ENCODE measurements around the gene PRKAB2.

PRKAB2 gene

DNA sequence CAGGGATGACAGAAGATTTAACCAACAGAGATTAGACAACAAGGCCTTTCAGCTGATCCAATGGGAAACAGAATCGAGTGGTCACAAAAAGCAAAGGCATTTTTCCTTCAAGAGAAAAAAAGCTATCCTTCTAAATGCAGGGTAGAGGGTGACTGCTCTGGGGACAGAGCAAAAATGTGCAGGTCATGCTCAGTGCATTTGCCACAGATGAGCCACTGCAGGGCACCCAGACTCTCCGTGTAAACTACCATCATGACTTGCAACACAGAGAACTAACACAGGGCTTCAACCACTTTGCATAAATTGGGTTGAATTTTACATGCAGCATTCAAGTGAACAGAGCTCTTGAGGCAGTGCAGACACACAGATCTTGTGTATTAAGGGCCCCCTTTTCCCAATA, 56.8 kb downstream of the PRKAB2 start:
- no peak for TF ChIP-seq ZFX (IDR thresholded peaks at IDR 0.05)
- TF ChIP-seq, protein P1, sequence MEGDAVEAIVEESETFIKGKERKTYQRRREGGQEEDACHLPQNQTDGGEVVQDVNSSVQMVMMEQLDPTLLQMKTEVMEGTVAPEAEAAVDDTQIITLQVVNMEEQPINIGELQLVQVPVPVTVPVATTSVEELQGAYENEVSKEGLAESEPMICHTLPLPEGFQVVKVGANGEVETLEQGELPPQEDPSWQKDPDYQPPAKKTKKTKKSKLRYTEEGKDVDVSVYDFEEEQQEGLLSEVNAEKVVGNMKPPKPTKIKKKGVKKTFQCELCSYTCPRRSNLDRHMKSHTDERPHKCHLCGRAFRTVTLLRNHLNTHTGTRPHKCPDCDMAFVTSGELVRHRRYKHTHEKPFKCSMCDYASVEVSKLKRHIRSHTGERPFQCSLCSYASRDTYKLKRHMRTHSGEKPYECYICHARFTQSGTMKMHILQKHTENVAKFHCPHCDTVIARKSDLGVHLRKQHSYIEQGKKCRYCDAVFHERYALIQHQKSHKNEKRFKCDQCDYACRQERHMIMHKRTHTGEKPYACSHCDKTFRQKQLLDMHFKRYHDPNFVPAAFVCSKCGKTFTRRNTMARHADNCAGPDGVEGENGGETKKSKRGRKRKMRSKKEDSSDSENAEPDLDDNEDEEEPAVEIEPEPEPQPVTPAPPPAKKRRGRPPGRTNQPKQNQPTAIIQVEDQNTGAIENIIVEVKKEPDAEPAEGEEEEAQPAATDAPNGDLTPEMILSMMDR (conservative IDR thresholded peaks at IDR 0.05): no peak
- peak overlapping the region; percentile 13; the same call in 1 of the 2 replicates for H3K27ac ChIP-seq

DNA sequence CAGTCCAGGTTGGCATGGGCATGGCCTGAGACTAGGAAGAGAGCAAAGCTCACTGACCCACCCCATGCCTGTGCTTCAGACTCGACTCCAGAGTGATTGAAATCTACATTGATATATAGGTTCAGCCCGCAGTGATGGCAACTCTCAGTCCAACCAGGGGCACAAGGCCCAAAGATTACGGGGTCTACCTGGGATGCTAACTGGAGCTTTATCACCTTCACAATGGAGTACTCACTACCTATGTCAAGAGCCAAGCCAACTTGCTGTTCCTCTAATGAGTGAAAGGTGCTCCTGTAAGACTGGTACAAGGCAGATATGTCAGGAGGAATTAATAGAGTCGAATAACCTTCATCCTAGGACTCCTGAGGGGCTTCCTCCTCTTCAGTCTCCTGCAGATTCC, 57.2 kb downstream of the PRKAB2 start:
- H3K27ac ChIP-seq: peak overlapping the region; percentile 13; the same call in 1 of the 2 replicates

DNA sequence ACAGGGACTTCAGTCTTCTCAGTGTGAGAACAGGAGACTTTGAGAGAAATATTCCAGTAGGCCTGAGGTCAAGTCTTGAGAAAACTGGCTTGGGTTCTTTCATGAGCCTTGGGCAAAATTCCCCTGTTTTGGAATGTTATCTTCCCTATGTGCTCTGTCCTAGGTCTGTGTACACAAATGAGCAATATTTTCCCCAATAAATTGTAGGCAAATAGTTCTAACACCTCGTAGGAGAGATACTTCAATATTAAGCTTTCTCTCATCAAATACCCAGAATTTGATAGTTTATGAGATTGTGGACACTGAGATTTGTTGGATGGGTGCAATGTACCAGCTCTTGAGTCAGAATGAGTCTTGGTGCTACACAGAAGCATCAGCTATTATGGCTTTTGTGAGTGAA, 57.9 kb downstream of the PRKAB2 start:
- H3K27ac ChIP-seq: peak overlapping the region; percentile 16; the same call in 1 of the 2 replicates

DNA sequence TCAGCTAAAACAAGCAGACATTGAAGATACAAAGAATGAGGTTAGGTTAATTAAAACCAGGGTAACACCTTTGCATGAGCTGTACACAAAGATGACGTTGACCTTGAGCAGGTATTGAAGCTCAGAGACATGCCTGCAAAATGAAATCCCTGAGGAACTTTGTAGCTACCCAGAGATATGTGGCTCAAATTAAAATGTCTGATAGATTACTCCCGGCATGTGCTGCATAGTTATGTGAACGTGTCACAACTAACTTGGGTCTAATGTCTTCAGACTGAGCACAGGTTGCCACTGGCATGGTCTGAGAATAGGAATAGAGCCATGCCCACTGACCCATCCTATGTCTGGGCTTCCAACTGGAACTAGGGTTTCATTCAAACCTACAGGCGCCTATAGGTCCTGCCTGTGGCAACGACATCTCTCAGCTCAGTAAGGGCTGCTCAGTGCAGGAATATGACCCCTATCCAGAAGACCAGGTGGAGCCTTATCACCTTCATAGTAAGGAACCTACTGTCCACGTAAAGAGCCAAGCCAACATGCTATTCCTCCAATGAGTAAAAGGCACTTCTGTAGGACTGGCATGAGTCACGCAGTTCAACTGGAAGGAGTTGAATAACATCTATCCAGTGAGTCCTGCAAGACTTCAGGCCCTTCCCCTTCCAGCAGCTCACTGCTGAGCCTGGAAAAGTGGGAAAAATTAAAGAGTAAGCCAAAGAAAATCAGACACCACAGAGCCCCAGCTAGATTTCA, 60.7 kb downstream of the PRKAB2 start:
- TF ChIP-seq, protein P1 (conservative IDR thresholded peaks at IDR 0.05): no peak
- TF ChIP-seq ZFX (IDR thresholded peaks at IDR 0.05): no peak
- peak overlapping the region; percentile 11; the same call in 1 of the 2 replicates for H3K27ac ChIP-seq

DNA sequence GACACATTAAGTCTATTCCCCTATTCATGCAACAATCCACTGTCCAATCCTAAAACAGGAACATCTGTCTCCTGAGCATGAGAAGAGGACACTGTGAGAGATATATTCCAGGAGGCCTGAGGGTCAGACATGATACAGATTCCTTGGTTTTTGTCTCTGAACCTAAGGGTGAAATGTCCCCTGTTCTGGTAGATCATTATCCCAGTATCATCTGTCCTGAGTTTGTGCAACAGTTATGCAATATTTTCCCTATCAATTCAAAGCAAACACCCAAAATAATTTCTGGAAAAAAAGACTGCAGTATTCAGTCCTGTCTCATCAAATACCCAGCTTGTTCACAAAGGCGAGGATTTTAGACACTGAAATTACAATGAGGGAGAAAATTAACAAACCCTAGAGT, 61.4 kb downstream of the PRKAB2 start:
- no peak for TF ChIP-seq ZFX (IDR thresholded peaks at IDR 0.05)
- TF ChIP-seq, protein P1 (conservative IDR thresholded peaks at IDR 0.05): no peak
- H3K27ac ChIP-seq: no peak overlapping the region

DNA sequence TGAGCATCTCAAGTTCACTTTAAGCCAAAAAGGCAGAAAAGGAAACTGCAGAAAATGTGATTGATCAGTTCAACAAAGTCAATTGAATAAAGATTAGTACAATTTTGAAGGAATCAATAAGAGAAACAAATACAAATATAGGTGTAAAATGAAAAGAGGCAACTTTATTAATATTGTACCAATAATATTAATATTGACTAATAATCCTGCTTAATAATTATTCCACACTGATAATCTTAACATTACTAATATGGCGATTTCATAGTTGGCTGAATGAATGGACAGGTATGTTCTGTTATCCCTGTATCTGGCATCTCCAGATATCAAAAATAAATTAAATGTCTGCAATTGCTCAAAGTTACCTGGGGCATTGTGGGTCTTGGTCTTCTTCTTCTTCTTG, 61.8 kb downstream of the PRKAB2 start:
- peak overlapping the region; percentile 67; the same call in 1 of the 2 replicates for H3K27ac ChIP-seq

DNA sequence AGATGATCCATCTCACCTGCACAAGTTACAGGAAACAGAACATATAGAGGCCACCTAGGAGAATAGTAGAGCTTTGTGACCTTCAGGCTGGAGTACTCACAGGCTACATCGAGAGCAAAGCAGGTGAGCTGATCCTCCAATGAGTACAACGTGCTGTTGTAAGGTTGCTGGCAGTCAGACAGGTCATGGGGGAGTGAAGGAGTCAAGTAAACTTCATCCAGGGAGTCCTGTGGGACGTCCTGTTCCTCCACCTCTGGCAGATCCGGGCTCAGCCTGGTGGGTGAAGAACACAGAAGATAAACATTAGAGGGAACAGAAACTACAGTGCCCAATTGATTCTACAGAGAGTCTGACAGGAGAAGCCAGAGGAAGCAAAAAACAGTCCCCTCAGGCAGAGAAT, 62.5 kb downstream of the PRKAB2 start:
- TF ChIP-seq, protein P1 (conservative IDR thresholded peaks at IDR 0.05): no peak
- no peak for TF ChIP-seq ZFX (IDR thresholded peaks at IDR 0.05)
- H3K27ac ChIP-seq: peak overlapping the region; percentile 67

More for the DNA sequence above, 61.8 kb downstream of the PRKAB2 start:
- TF ChIP-seq, protein P1 (conservative IDR thresholded peaks at IDR 0.05): no peak
- no peak for TF ChIP-seq ZFX (IDR thresholded peaks at IDR 0.05)

DNA sequence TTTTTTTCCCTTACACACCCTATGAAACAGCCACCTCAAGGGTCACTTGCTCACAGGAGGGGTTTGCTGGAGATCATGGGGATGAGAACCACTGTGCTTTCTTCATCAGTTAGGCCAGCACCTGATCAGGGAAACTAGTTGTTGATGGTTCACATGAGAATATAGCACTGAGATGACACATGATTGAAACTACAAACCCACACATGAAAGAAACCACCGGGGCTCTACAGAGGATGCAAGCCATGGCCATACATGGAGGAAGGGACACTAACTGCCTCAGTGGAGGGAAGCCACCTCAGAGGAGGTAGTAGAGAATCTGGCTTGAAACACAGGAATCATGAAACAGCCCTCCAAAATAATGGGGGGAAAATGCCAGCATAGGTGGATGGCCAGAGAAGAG, 63.2 kb downstream of the PRKAB2 start:
- no peak for TF ChIP-seq ZFX (IDR thresholded peaks at IDR 0.05)
- TF ChIP-seq, protein P1 (conservative IDR thresholded peaks at IDR 0.05): no peak
- H3K27ac ChIP-seq: peak overlapping the region; percentile 67

DNA sequence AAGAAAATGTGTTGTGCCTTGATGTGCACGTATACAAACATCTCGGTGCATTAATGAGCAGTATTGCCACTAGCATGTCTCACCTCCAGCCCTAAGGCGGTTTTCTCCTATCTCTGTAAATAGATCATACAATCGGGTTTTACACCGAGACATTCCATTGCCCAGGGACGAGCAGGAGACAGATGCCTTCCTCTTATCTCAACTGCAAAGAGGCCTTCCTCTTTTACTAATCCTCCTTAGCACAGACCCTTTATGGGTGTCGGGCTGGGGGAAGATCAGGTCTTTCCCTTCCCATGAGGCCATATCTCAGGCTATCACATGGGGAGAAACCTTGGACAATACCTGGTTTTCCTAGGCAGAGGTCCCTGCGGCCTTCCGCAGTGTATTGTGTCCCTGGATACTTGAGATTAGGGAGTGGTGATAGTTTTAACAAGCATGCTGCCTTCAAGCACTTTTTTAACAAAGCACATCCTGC, 65.8 kb downstream of the PRKAB2 start:
- H3K27ac ChIP-seq: peak overlapping the region; percentile 86; the same call in 1 of the 2 replicates
